ENCODE results near the gene FBXO27. TPM values are rescaled to one million over a fixed set of nuclear protein-coding genes. Genes with fewer than 3 reads are reported as not detected.

The FBXO27 gene
- total and polyA plus RNA-seq, 2 of the 13 experiments (the other 11 are each of a cell fraction or from before 2014, with no cell fraction given): 0.15 to 2.8 TPM

- TF ChIP-seq SP1 (IDR thresholded peaks at IDR 0.05) (no peak), SP1 (CRISPR knock-in tag; IDR thresholded peaks at IDR 0.05) (peak; percentile 33; the same call in 1 of the 2 replicates), NR2F1 (CRISPR knock-in tag; IDR thresholded peaks at IDR 0.05) (no peak), TEAD3 (CRISPR knock-in tag; optimal IDR thresholded peaks at IDR 0.05; ENCODE audit: borderline replicate concordance) (peak; percentile 64), ZNF879 (CRISPR knock-in tag; IDR thresholded peaks at IDR 0.05) (peak; percentile 73; the same call in 1 of the 2 replicates), ZNF678 (CRISPR knock-in tag; IDR thresholded peaks at IDR 0.05) (peak; percentile 34; the same call in 1 of the 2 replicates), PAXIP1 (CRISPR knock-in tag; conservative IDR thresholded peaks at IDR 0.05) (peak; percentile 48; the same call in 1 of the 2 replicates), SOX5 (CRISPR knock-in tag; IDR thresholded peaks at IDR 0.05; ENCODE audit: borderline replicate concordance) (peak; percentile 8; the same call in 1 of the 2 replicates), EP300 (IDR thresholded peaks at IDR 0.05; ENCODE audit: low read depth in 2 of 2, low read length in 2 of 2) (no peak), EP300 (CRISPR knock-in tag; IDR thresholded peaks at IDR 0.05; ENCODE audit: borderline replicate concordance) (0 out of 2 replicates have a peak, but pooled peaks have one; percentile 16), PHF21A (CRISPR knock-in tag; IDR thresholded peaks at IDR 0.05) (peak; percentile 45; the same call in 1 of the 2 replicates), ATF7-NPFF (CRISPR knock-in tag; IDR thresholded peaks at IDR 0.05; ENCODE audit: low read depth) (no peak), HNF4A (CRISPR knock-in tag; IDR thresholded peaks at IDR 0.05) (peak; percentile 33; the same call in 1 of the 2 replicates), ZBTB7B (CRISPR knock-in tag; IDR thresholded peaks at IDR 0.05) (peak; percentile 36; the same call in 1 of the 2 replicates), ZNF430 (CRISPR knock-in tag; IDR thresholded peaks at IDR 0.05) (0 out of 2 replicates have a peak, but pooled peaks have one; percentile 33), ATF7 (IDR thresholded peaks at IDR 0.05) (no peak), ATF7 (CRISPR knock-in tag; IDR thresholded peaks at IDR 0.05) (0 out of 2 replicates have a peak, but pooled peaks have one; percentile 26), ZNF556 (CRISPR knock-in tag; IDR thresholded peaks at IDR 0.05; ENCODE audit: borderline replicate concordance) (peak; percentile 48; the same call in 1 of the 2 replicates)
- TF ChIP-seq, protein P1, sequence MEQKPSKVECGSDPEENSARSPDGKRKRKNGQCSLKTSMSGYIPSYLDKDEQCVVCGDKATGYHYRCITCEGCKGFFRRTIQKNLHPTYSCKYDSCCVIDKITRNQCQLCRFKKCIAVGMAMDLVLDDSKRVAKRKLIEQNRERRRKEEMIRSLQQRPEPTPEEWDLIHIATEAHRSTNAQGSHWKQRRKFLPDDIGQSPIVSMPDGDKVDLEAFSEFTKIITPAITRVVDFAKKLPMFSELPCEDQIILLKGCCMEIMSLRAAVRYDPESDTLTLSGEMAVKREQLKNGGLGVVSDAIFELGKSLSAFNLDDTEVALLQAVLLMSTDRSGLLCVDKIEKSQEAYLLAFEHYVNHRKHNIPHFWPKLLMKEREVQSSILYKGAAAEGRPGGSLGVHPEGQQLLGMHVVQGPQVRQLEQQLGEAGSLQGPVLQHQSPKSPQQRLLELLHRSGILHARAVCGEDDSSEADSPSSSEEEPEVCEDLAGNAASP (CRISPR knock-in tag; IDR thresholded peaks at IDR 0.05; ENCODE audit: borderline replicate concordance): no peak
- TF ChIP-seq, protein P2, sequence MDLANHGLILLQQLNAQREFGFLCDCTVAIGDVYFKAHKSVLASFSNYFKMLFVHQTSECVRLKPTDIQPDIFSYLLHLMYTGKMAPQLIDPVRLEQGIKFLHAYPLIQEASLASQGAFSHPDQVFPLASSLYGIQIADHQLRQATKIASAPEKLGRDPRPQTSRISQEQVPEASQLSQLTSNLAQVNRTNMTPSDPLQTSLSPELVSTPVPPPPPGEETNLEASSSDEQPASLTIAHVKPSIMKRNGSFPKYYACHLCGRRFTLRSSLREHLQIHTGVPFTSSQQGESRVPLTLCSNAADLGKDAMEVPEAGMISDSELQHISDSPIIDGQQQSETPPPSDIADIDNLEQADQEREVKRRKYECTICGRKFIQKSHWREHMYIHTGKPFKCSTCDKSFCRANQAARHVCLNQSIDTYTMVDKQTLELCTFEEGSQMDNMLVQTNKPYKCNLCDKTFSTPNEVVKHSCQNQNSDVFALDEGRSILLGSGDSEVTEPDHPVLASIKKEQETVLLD (CRISPR knock-in tag; IDR thresholded peaks at IDR 0.05; ENCODE audit: low read depth): no peak
- TF ChIP-seq, protein P3, sequence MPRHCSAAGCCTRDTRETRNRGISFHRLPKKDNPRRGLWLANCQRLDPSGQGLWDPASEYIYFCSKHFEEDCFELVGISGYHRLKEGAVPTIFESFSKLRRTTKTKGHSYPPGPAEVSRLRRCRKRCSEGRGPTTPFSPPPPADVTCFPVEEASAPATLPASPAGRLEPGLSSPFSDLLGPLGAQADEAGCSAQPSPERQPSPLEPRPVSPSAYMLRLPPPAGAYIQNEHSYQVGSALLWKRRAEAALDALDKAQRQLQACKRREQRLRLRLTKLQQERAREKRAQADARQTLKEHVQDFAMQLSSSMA (CRISPR knock-in tag; IDR thresholded peaks at IDR 0.05): 0 out of 2 replicates have a peak, but pooled peaks have one; percentile 70
Observed at GRCh38 chr19:39030854-39031367, 1.4 kb downstream of the FBXO27 start (continued).
